ENCODE results near the gene DNAJC13. TPM values are rescaled to one million over a fixed set of nuclear protein-coding genes. Genes with fewer than 3 reads are reported as not detected.

DNAJC13 gene
- total RNA-seq, 1 experiment from 2014 or later, result 27.2 TPM

DNA sequence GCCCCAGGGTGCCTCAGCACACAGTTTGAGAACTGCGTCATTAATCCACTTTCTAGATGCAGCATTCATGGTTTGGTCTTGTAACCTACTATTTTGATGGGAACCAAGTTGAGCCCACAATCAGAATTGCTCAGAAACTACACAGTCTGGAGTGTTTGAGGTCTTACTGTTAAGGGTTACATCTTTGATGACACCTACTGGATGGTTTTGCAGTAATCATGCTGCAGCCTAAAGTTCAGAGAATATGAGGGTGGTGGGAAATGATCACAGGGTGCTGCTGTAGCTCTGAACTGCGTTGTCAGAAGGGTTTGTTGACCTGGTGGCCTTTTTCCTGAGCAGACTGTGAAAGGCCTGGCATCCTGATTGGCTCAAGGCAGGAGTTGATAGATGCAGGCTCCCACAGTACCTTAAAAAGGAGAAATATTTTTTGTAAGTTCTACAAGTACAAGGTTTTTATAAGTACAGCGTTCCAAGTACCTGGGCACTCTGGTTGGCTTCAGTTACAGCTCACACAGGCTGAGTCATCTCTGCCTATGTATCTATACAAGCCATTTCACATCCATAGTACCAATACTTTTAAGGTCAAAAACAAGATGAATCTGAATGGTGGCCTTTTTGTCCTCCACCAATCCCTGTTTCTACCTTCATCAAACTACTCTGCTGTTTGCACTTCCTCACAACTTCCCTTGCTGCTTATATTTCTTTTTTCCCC lies 119.3 kb downstream of the DNAJC13 start:
- Histone ChIP-seq H3K4me1 (no peaks in the 10 kb centered on the region), H3K27ac (no peak overlapping the region), H3K36me3 (peaks cover 12% of the 10 kb centered on the region)

DNA sequence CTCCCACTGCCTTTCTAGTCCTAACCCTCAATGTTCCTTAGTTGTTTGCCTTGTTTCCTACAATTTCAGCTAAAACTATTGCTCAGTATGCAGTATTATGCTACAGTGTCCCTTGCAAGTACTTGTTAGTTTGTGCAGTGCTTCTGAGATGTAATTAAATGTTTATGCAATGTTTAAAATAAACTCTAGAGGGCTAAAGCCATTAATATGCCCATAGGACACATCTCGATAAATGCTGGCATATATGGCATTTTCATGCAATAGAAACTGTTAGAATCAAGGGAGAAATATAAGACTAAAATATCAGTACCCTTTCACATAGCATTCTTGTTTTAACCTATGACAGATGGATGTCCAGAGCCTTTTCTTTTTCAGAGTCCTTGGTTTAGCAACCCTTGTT lies 120.0 kb downstream of the DNAJC13 start:
- DNase-seq, result no peak
- Histone ChIP-seq H3K27ac (no peak overlapping the region), H3K27me3 (no peaks in the 10 kb centered on the region), H3K9me3 (replicated peaks) (no peaks in the 10 kb centered on the region), H3K4me1 (no peaks in the 10 kb centered on the region), H3K36me3 (peaks cover 7% of the 10 kb centered on the region; the same call in 1 of the 2 replicates), H3K4me3 (no peak overlapping the region)

More for the DNA sequence above, 119.3 kb downstream of the DNAJC13 start:
- Histone ChIP-seq H3K27me3 (no peaks in the 10 kb centered on the region), H3K4me3 (no peak overlapping the region), H3K9me3 (replicated peaks) (no peaks in the 10 kb centered on the region)
- no peak for DNase-seq

DNA sequence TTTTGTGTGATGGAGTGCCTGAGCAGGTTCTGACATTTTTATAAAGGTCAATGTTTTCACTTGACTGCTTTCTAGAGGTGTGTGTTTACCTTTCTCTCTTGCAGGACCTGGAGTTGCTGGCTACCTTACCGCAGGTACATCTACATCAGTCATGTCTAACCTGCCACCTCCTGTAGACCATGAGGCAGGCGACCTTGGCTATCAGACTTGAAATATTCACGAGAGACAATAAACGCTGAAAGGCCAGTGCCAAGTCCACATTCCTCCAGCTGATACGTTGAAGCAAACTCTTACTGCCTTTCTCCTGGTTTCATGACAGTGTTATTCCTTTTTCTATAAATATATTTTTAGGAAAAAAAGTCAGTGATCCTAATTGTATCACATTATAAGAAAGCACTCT lies 120.8 kb downstream of the DNAJC13 start:
- H3K4me3 ChIP-seq, result no peak overlapping the region
- H3K36me3 ChIP-seq, result peaks cover 7% of the 10 kb centered on the region; the same call in 1 of the 2 replicates
- H3K27me3 ChIP-seq, result no peaks in the 10 kb centered on the region
- no peaks in the 10 kb centered on the region for H3K9me3 ChIP-seq (replicated peaks)
- DNase-seq, result no peak
- no peaks in the 10 kb centered on the region for H3K4me1 ChIP-seq
- no peak overlapping the region for H3K27ac ChIP-seq

DNA sequence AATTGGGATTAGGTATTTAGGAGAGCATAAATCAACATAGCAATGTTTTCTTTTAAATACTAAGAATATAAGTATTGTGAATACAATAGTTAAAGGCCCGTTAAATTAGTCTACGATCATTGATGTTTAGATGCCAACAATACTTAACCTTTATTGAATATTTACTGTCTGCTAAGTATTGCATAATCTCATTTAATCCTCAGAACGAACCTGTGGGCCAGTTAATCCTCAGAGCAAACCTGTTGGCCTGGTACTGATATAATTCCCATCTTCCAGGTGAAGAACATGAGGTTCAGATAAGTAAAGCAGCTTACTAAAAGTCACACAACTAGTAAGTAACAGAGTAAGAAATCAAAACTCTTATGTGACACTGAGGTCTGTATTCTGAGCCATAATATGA lies 122.4 kb downstream of the DNAJC13 start:
- Histone ChIP-seq H3K27me3 (no peaks in the 10 kb centered on the region), H3K4me1 (no peaks in the 10 kb centered on the region), H3K36me3 (0 out of 2 replicates have a peak, but pooled peaks cover 4% of the 10 kb centered on the region), H3K9me3 (replicated peaks) (no peaks in the 10 kb centered on the region), H3K27ac (no peak overlapping the region), H3K4me3 (no peak overlapping the region)
- DNase-seq, result no peak

DNA sequence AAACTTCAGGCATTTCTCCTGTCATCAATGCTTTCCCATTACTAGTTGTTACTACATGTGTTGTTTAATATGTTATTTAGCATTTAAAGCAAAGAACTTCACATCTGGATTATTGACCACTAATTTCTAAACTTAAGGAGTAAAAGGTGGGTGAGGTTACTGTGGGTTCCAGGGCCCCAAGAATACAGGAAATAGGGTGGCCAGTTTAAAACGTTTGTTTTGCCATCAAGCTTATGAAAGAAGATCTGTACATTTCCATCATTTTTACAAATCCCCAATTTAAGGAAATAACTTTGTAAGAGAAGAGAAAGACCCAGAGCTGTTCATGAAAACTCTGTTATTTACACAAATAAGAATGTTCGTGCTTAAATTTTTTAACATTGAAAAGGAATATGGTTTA lies 125.3 kb downstream of the DNAJC13 start:
- Histone ChIP-seq H3K4me1 (no peaks in the 10 kb centered on the region), H3K9me3 (replicated peaks) (no peaks in the 10 kb centered on the region), H3K4me3 (no peak overlapping the region), H3K36me3 (0 out of 2 replicates have a peak, but pooled peaks cover 4% of the 10 kb centered on the region), H3K27me3 (no peaks in the 10 kb centered on the region), H3K27ac (no peak overlapping the region)
- no peak for DNase-seq

GRCh38 chr3:132543011-132543739 lies 125.9 kb downstream of the DNAJC13 start:
- no peaks in the 10 kb centered on the region for H3K4me1 ChIP-seq
- H3K4me3 ChIP-seq, result no peak overlapping the region
- H3K27me3 ChIP-seq, result no peaks in the 10 kb centered on the region
- 0 out of 2 replicates have a peak, but pooled peaks cover 4% of the 10 kb centered on the region for H3K36me3 ChIP-seq
- H3K9me3 ChIP-seq (replicated peaks), result no peaks in the 10 kb centered on the region
- no peak for DNase-seq
- no peak overlapping the region for H3K27ac ChIP-seq

DNA sequence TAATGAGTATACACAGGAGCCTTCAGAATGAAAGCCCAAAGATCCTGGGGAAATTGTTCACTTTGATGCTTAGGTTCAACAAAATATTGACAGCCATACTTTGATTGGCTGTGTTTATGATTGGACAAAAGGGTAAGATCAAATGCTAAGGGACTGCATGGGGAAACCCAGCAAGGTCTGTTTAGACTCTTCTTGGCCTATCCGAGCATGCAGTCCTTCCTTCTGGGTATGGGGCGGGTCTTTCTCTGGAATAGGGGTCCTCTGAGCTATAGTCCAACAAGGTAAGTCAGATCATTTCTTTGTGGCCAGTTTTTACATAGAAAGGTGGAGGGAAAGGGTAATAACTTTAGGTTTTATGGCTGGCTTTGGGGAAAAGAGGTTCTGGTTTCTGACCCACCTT lies 126.8 kb downstream of the DNAJC13 start:
- Histone ChIP-seq H3K27me3 (no peaks in the 10 kb centered on the region), H3K4me3 (no peak overlapping the region), H3K9me3 (replicated peaks) (no peaks in the 10 kb centered on the region), H3K27ac (no peak overlapping the region), H3K36me3 (0 out of 2 replicates have a peak, but pooled peaks cover 4% of the 10 kb centered on the region), H3K4me1 (no peaks in the 10 kb centered on the region)
- DNase-seq, result no peak

- H3K36me3 ChIP-seq, result 0 out of 2 replicates have a peak, but pooled peaks cover 1% of the 10 kb centered on the region
- no peak overlapping the region for H3K4me3 ChIP-seq
- no peak overlapping the region for H3K27ac ChIP-seq
- no peak for DNase-seq
- H3K4me1 ChIP-seq, result peaks cover 2% of the 10 kb centered on the region; the same call in 1 of the 2 replicates
- H3K9me3 ChIP-seq (replicated peaks), result no peaks in the 10 kb centered on the region
- H3K27me3 ChIP-seq, result no peaks in the 10 kb centered on the region
Measured at GRCh38 chr3:132545471-132545870, 128.2 kb downstream of the DNAJC13 start.

DNA sequence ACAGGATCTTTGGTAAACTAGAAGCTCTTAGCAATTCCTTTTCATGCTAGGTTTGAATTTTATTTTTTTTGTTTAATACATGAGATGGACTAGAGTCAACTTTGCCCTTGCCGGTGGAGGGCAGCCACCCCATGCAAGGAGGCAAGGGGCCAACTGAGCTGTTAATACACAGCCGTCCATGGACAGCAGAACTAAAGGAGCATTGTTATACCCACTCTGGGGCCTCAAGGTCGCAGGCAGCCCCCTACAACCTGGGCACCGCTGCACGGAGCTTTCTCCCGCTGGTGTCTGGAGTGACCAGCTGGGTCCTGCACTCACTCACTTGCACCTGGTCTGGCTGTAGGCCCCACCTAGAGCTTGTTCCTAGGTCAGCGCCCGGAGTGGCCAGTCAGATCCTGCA lies 131.9 kb downstream of the DNAJC13 start:
- Histone ChIP-seq H3K27me3 (no peaks in the 10 kb centered on the region), H3K9me3 (replicated peaks) (no peaks in the 10 kb centered on the region), H3K4me1 (peaks cover 2% of the 10 kb centered on the region; the same call in 1 of the 2 replicates), H3K27ac (no peak overlapping the region), H3K4me3 (no peak overlapping the region), H3K36me3 (no peaks in the 10 kb centered on the region)
- DNase-seq, result no peak

DNA sequence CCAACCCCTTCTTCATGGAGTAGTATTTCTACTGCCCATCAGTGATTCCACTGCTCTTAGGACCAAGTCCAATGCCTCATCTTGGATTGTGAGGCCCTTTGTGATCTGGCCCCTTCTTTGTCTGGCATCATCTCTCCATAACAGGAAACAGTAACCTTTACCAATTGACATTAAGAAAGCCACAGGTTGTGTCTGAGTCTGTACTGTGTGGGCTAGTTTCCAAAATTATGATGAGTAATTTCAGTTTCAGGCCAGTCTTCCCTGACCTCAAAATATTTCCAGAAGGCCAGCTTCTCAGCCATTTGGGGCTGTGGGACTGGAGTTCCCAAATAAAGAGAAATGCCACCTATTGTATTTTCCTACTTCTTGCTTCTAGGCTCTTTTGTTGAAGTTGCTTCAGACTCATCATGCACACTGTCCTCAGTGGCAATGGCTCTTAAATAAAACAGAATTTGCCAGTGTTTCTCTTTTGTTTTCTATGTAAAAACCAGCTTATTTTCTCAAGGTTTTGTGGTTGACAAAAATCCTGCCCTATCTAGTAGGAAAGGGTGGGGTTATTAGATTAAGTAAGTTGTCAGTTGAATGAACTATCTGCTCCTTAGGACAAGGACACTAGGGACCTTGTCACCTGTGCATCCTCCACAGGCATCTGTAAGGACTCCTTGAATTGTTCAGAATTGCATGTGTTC lies 132.7 kb downstream of the DNAJC13 start:
- no peak for DNase-seq
- Histone ChIP-seq H3K36me3 (no peaks in the 10 kb centered on the region), H3K27me3 (no peaks in the 10 kb centered on the region), H3K27ac (no peak overlapping the region), H3K9me3 (replicated peaks) (no peaks in the 10 kb centered on the region), H3K4me3 (no peak overlapping the region), H3K4me1 (peaks cover 2% of the 10 kb centered on the region; the same call in 1 of the 2 replicates)

- H3K9me3 ChIP-seq (replicated peaks), result no peaks in the 10 kb centered on the region
- no peak for DNase-seq
Measured at GRCh38 chr3:132550579-132551305, 133.4 kb downstream of the DNAJC13 start.

GRCh38 chr3:132553826-132554225 lies 136.5 kb downstream of the DNAJC13 start:
- H3K4me1 ChIP-seq, result peaks cover 2% of the 10 kb centered on the region; the same call in 1 of the 2 replicates
- H3K27ac ChIP-seq, result no peak overlapping the region
- no peaks in the 10 kb centered on the region for H3K36me3 ChIP-seq
- no peak overlapping the region for H3K4me3 ChIP-seq
- no peaks in the 10 kb centered on the region for H3K9me3 ChIP-seq (replicated peaks)
- no peaks in the 10 kb centered on the region for H3K27me3 ChIP-seq
- DNase-seq, result no peak

More at GRCh38 chr3:132550579-132551305, 133.4 kb downstream of the DNAJC13 start:
- Histone ChIP-seq H3K27ac (no peak overlapping the region), H3K27me3 (no peaks in the 10 kb centered on the region), H3K4me1 (peaks cover 2% of the 10 kb centered on the region; the same call in 1 of the 2 replicates), H3K4me3 (no peak overlapping the region), H3K36me3 (no peaks in the 10 kb centered on the region)

DNA sequence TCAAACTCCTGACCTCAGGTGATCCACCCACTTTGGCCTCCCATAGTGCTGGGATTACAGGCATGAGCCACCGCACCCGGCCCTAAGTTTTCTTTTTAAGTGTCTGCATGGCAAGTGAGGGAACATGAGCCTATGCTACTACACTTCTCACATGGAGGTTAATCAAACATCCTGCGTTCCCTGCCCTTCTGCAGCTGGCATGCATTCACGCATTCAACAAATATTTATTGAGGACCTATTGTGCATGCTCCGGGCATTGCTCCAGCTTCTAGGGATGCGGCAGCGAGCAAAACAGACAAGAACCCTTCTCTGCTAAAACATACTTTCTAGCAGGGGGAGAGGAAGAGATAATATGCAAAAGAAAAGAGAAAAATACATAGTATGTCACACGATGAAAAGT lies 137.1 kb downstream of the DNAJC13 start:
- DNase-seq, result no peak
- H3K4me1 ChIP-seq, result peaks cover 2% of the 10 kb centered on the region; the same call in 1 of the 2 replicates
- H3K9me3 ChIP-seq (replicated peaks), result no peaks in the 10 kb centered on the region
- no peak overlapping the region for H3K4me3 ChIP-seq
- no peaks in the 10 kb centered on the region for H3K36me3 ChIP-seq
- H3K27ac ChIP-seq, result no peak overlapping the region
- H3K27me3 ChIP-seq, result no peaks in the 10 kb centered on the region

- no peaks in the 10 kb centered on the region for H3K27me3 ChIP-seq
- H3K4me3 ChIP-seq, result no peak overlapping the region
- no peaks in the 10 kb centered on the region for H3K4me1 ChIP-seq
- DNase-seq, result no peak
- no peak overlapping the region for H3K27ac ChIP-seq
- no peaks in the 10 kb centered on the region for H3K9me3 ChIP-seq (replicated peaks)
- no peaks in the 10 kb centered on the region for H3K36me3 ChIP-seq
Measured at GRCh38 chr3:132555306-132556035, 138.2 kb downstream of the DNAJC13 start.
